SK-N-MC (cell line): ENCODE data around the gene KANSL1.

Source experiments
- EZH2 ChIP-seq: fragments of 200-600 bp; sonication (generic); IDR thresholded peaks from one replicate; pipeline ENCODE4 v1.6.1; 2017; ENCODE audit warnings: antibody characterized with exemption
- POLR2AphosphoS5 ChIP-seq: IDR thresholded peaks from 2 replicates; pipeline ENCODE4 v1.6.1; 2012; ENCODE audit warnings: mild to moderate bottlenecking, low read depth, low read length, borderline replicate concordance

GRCh38 chr17:46060461-46060860 lies 132.8 kb downstream of the KANSL1 start:
- TF ChIP-seq POLR2AphosphoS5 (no peak), EZH2 (no peak)
